Measurements from ENCODE around the gene RARG. TPM values are rescaled to one million over a fixed set of nuclear protein-coding genes. Genes with fewer than 3 reads are reported as not detected.

RARG gene
- total and polyA plus RNA-seq, 2 of the 8 experiments (the other 6 are each of a cell fraction or from before 2014, with no cell fraction given): 68.6 to 68.9 TPM

GRCh38 chr12:53182903-53183302 lies 49.1 kb downstream of the RARG start (continued):
- TF ChIP-seq E2F6 (IDR thresholded peaks at IDR 0.05) (no peak), SRF (IDR thresholded peaks at IDR 0.05; ENCODE audit: low read depth, low read length) (no peak), GABPA (IDR thresholded peaks at IDR 0.05; ENCODE audit: borderline replicate concordance, insufficient read depth, low read length) (no peak), HDAC2 (IDR thresholded peaks at IDR 0.05; ENCODE audit: borderline replicate concordance in 1 of 2, low read depth in 2 of 2, low read length in 2 of 2) (no peak), TEAD4 (IDR thresholded peaks at IDR 0.05; ENCODE audit: low read depth, low read length) (no peak)
- TF ChIP-seq, protein P1, sequence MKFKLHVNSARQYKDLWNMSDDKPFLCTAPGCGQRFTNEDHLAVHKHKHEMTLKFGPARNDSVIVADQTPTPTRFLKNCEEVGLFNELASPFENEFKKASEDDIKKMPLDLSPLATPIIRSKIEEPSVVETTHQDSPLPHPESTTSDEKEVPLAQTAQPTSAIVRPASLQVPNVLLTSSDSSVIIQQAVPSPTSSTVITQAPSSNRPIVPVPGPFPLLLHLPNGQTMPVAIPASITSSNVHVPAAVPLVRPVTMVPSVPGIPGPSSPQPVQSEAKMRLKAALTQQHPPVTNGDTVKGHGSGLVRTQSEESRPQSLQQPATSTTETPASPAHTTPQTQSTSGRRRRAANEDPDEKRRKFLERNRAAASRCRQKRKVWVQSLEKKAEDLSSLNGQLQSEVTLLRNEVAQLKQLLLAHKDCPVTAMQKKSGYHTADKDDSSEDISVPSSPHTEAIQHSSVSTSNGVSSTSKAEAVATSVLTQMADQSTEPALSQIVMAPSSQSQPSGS (IDR thresholded peaks at IDR 0.05; ENCODE audit: low read length): no peak
